Esophagus (tissue), 2 donors: ENCODE measurements around the gene PAN3. TPM values are rescaled to one million over a fixed set of nuclear protein-coding genes. Genes with fewer than 3 reads are reported as not detected.

Source experiments
- H3K27ac ChIP-seq, 2 donors: one replicate each; pipeline ENCODE4 v1.5.1; 2013; ENCODE audit warnings: low read depth in 2 of 2, mild to moderate bottlenecking in 2 of 2, inconsistent platforms in 1 of 2, low read length in 1 of 2, moderate library complexity in 1 of 2
- H3K27me3 ChIP-seq, 2 donors: one replicate each; pipeline ENCODE4 v1.6.1; 2013; ENCODE audit warnings: low read length in 2 of 2, control low read depth in 1 of 2, mild to moderate bottlenecking in 1 of 2; ENCODE audit not compliant: insufficient read depth in 2 of 2, control insufficient read depth in 1 of 2
- H3K36me3 ChIP-seq, 2 donors: one replicate each; pipeline ENCODE4 v1.6.1; 2013; ENCODE audit warnings: low read length in 1 of 2; ENCODE audit not compliant: control insufficient read depth in 2 of 2, insufficient read depth in 2 of 2
- H3K4me1 ChIP-seq, 2 donors: one replicate each; pipeline ENCODE4 v1.6.1; 2013; ENCODE audit warnings: low read length in 1 of 2; ENCODE audit not compliant: control insufficient read depth in 2 of 2, insufficient read depth in 2 of 2
- H3K4me3 ChIP-seq, 2 donors: one replicate each; pipeline ENCODE4 v1.5.1; 2013; ENCODE audit warnings: low read length in 2 of 2, mild to moderate bottlenecking in 2 of 2, low read depth in 1 of 2, moderate library complexity in 1 of 2
- H3K9me3 ChIP-seq, 2 donors: one replicate each; pipeline ENCODE4 v1.6.1; 2013; ENCODE audit warnings: mild to moderate bottlenecking in 2 of 2, low read depth in 1 of 2, low read length in 1 of 2, moderate library complexity in 1 of 2; ENCODE audit not compliant: control insufficient read depth in 2 of 2, insufficient read depth in 1 of 2
- WGBS, 2 donors: extraction: QIAGEN DNeasy Blood & Tissue Kit; methylation state at CpG; one replicate each; pipeline ENCODE4 v1.1.7; 2013; 5-methylcytosine and 5-hydroxymethylcytosine counted together
- polyA plus RNA-seq, 2 donors: library from polyadenylated mRNA; stranded (reverse); fragments of 200-250 nt; gene quantifications; one replicate each; pipeline ENCODE4 v1.2.3, GENCODE V29; 2013
- donor health status: healthy with polysubstance abuse.
- donor health status: Bipolar disorder and iron deficiency.

Gene PAN3
- polyA plus RNA-seq, 2 donors, result 7.0 to 13.2 TPM

- H3K9me3 ChIP-seq, result no peaks in the 10 kb centered on the region
- WGBS, 2 donors, result 93 to 96% methylated on average over 5 of the region's 5 CpGs
- no peaks in the 10 kb centered on the region for H3K27me3 ChIP-seq
- peaks cover 0 to 3% of the 10 kb centered on the region in 2 donors for H3K36me3 ChIP-seq
- no peak overlapping the region for H3K27ac ChIP-seq
- H3K4me3 ChIP-seq, result no peak overlapping the region
- no peaks in the 10 kb centered on the region for H3K4me1 ChIP-seq
Measured at GRCh38 chr13:28204043-28204442, 65.7 kb downstream of the PAN3 start.

- Histone ChIP-seq H3K27ac (no peak overlapping the region), H3K27me3 (no peaks in the 10 kb centered on the region), H3K4me1 (no peaks in the 10 kb centered on the region), H3K9me3 (no peaks in the 10 kb centered on the region), H3K36me3 (peaks cover 0 to 3% of the 10 kb centered on the region in 2 donors), H3K4me3 (no peak overlapping the region)
- 84 to 91% methylated on average over 5 of the region's 5 CpGs for WGBS, 2 donors
Measured at GRCh38 chr13:28204690-28205443, 66.5 kb downstream of the PAN3 start.

GRCh38 chr13:28218679-28219078 lies 80.3 kb downstream of the PAN3 start:
- Histone ChIP-seq H3K36me3 (no peaks in the 10 kb centered on the region), H3K4me3 (no peak overlapping the region), H3K9me3 (no peaks in the 10 kb centered on the region), H3K27me3 (no peaks in the 10 kb centered on the region), H3K27ac (no peak overlapping the region), H3K4me1 (no peaks in the 10 kb centered on the region)
- 84 to 91% methylated on average over 4 of the region's 4 CpGs for WGBS, 2 donors

- H3K27me3 ChIP-seq, result no peaks in the 10 kb centered on the region
- 92 to 94% methylated on average over 4 of the region's 4 CpGs for WGBS, 2 donors
- no peaks in the 10 kb centered on the region for H3K9me3 ChIP-seq
- no peak overlapping the region for H3K27ac ChIP-seq
- H3K4me1 ChIP-seq, result no peaks in the 10 kb centered on the region
- no peak overlapping the region for H3K4me3 ChIP-seq
- no peaks in the 10 kb centered on the region for H3K36me3 ChIP-seq
Measured at GRCh38 chr13:28219408-28220099, 81.2 kb downstream of the PAN3 start.

GRCh38 chr13:28220166-28220565 lies 81.8 kb downstream of the PAN3 start:
- Histone ChIP-seq H3K9me3 (no peaks in the 10 kb centered on the region), H3K27me3 (no peaks in the 10 kb centered on the region), H3K4me3 (no peak overlapping the region), H3K27ac (no peak overlapping the region), H3K36me3 (no peaks in the 10 kb centered on the region), H3K4me1 (no peaks in the 10 kb centered on the region)
- WGBS, 2 donors, result 95 to 98% methylated on average over 4 of the region's 4 CpGs

- Histone ChIP-seq H3K9me3 (no peaks in the 10 kb centered on the region), H3K27me3 (no peaks in the 10 kb centered on the region), H3K27ac (no peak overlapping the region), H3K36me3 (no peaks in the 10 kb centered on the region), H3K4me1 (no peaks in the 10 kb centered on the region), H3K4me3 (no peak overlapping the region)
- WGBS, 2 donors, result 89 to 93% methylated on average over 4 of the region's 4 CpGs
Measured at GRCh38 chr13:28229522-28230411, 91.4 kb downstream of the PAN3 start.

- H3K36me3 ChIP-seq, result peaks cover 0 to 3% of the 10 kb centered on the region in 2 donors
- no peaks in the 10 kb centered on the region for H3K4me1 ChIP-seq
- WGBS, 2 donors, result 96 to 97% methylated on average over 3 of the region's 3 CpGs
- no peaks in the 10 kb centered on the region for H3K9me3 ChIP-seq
- no peak overlapping the region for H3K27ac ChIP-seq
- H3K27me3 ChIP-seq, result no peaks in the 10 kb centered on the region
- no peak overlapping the region for H3K4me3 ChIP-seq
Measured at GRCh38 chr13:28231642-28232041, 93.3 kb downstream of the PAN3 start.

GRCh38 chr13:28237944-28238343 lies 99.6 kb downstream of the PAN3 start:
- 90% methylated on average over 2 of the region's 2 CpGs for WGBS, 2 donors
- Histone ChIP-seq H3K4me1 (no peaks in the 10 kb centered on the region), H3K9me3 (no peaks in the 10 kb centered on the region), H3K36me3 (peaks cover 3% of the 10 kb centered on the region in 2 donors), H3K27me3 (no peaks in the 10 kb centered on the region), H3K4me3 (no peak overlapping the region), H3K27ac (no peak overlapping the region)

GRCh38 chr13:28239374-28239773 lies 101.0 kb downstream of the PAN3 start:
- Histone ChIP-seq H3K27me3 (no peaks in the 10 kb centered on the region), H3K4me3 (no peak overlapping the region), H3K9me3 (no peaks in the 10 kb centered on the region), H3K27ac (no peak overlapping the region), H3K36me3 (peaks cover 3 to 5% of the 10 kb centered on the region in 2 donors), H3K4me1 (no peaks in the 10 kb centered on the region)
- 64 to 65% methylated on average over 2 of the region's 2 CpGs for WGBS, 2 donors
